CD4-positive, alpha-beta T cell treated with Interleukin-4 for 4 hours (primary cell): Measurements from ENCODE around the gene ADGRA1.

Experiments used
- DNase-seq: peaks from one replicate; pipeline ENCODE4 v3.0.0-alpha.2; 2020

The ADGRA1 gene

GRCh38 chr10:133151543-133151972 is 63.8 kb downstream of the ADGRA1 start:
- DNase-seq: no peak

GRCh38 chr10:133154411-133154810 is 66.7 kb downstream of the ADGRA1 start:
- DNase-seq: no peak

GRCh38 chr10:133154996-133155778 is 67.5 kb downstream of the ADGRA1 start:
- DNase-seq: no peak

- no peak for DNase-seq
Observed at GRCh38 chr10:133156674-133157579, 69.2 kb downstream of the ADGRA1 start.

GRCh38 chr10:133157662-133158436 is 70.1 kb downstream of the ADGRA1 start:
- DNase-seq: no peak

GRCh38 chr10:133158437-133158755 is 70.7 kb downstream of the ADGRA1 start:
- DNase-seq: no peak

GRCh38 chr10:133158756-133159610 is 71.3 kb downstream of the ADGRA1 start:
- DNase-seq: no peak

GRCh38 chr10:133159611-133159949 is 71.9 kb downstream of the ADGRA1 start:
- no peak for DNase-seq

GRCh38 chr10:133159950-133160825 is 72.5 kb downstream of the ADGRA1 start, which contains the start of gene KNDC1:
TSS of gene KNDC1 (plus strand) at chr10:133160219. CDS start at chr10:133160468, 249 bp downstream.
- no peak for DNase-seq

- no peak for DNase-seq
Observed at GRCh38 chr10:133160826-133161471, 73.2 kb downstream of the ADGRA1 start.

GRCh38 chr10:133161486-133162109 is 73.9 kb downstream of the ADGRA1 start:
- DNase-seq: no peak

GRCh38 chr10:133162178-133162909 is 74.6 kb downstream of the ADGRA1 start:
- DNase-seq: no peak

- no peak for DNase-seq
Observed at GRCh38 chr10:133162910-133163856, 75.5 kb downstream of the ADGRA1 start.

- DNase-seq: no peak
Observed at GRCh38 chr10:133163889-133164815, 76.4 kb downstream of the ADGRA1 start.

- no peak for DNase-seq
Observed at GRCh38 chr10:133164816-133165555, 77.3 kb downstream of the ADGRA1 start.
